WI38 (cell line): Measurements from ENCODE around the gene WDR55.

Experiments used
- H3K4me3 ChIP-seq: 2 replicates; pipeline ENCODE4 v1.5.1; 2011; ENCODE audit warnings: low read depth, mild to moderate bottlenecking, control low read depth, low read length
- CTCF ChIP-seq: IDR thresholded peaks from 2 replicates; pipeline ENCODE4 v1.5.1; 2012; ENCODE audit warnings: low read depth, mild to moderate bottlenecking, control low read depth, low read length

Gene WDR55

DNA sequence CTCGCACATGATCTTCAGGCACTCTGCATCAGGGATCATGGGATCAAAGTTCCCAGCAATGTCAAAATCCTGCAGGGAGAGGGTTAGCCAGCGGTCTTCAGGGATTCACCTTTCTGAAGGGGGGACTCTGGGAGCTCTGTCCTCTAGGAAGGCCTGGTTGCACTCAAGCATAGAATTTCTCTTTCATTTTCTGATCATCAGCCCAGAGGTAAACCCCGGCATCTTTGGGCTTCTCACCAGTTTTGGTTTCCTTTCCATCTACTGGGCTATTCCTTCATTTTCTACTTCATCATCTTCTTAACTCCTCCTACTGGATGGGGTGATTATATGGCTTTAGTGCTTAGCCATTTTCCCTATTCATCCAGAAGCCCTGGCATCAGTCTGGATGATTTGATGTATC, 13.2 kb downstream of the WDR55 start:
- H3K4me3 ChIP-seq: no peak overlapping the region
- no peak for TF ChIP-seq CTCF

- no peak overlapping the region for H3K4me3 ChIP-seq
- TF ChIP-seq CTCF: no peak
Observed at GRCh38 chr5:140678993-140679392, 14.3 kb downstream of the WDR55 start.

DNA sequence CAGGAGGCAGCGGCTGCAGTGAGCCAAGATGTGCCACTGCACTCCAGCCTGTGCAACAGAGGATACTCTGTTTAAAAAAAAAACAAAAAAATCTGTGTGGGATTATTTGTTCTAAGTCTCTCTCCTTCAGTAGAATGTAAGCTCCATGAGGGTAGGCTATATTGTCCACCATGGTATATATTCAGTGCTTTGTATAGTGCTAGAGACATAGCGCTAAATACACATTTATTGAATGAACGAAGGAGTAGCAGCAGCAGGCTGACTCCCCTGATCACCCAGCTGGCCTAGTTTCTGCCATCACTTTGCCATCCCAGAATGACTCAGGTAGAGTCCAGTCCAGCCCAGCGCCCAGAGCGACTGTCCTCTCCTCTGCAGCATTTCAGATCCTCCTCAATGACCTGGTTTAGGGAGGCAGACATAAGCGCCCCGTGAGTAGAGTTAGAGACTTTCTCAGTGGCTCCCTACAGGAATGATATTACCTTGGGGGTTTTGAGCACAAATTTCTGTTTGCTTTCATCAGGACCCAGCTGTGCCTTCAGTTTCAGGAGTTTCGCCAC, 25.8 kb downstream of the WDR55 start:
- H3K4me3 ChIP-seq: peak overlapping the region; percentile 95
- TF ChIP-seq CTCF: no peak

DNA sequence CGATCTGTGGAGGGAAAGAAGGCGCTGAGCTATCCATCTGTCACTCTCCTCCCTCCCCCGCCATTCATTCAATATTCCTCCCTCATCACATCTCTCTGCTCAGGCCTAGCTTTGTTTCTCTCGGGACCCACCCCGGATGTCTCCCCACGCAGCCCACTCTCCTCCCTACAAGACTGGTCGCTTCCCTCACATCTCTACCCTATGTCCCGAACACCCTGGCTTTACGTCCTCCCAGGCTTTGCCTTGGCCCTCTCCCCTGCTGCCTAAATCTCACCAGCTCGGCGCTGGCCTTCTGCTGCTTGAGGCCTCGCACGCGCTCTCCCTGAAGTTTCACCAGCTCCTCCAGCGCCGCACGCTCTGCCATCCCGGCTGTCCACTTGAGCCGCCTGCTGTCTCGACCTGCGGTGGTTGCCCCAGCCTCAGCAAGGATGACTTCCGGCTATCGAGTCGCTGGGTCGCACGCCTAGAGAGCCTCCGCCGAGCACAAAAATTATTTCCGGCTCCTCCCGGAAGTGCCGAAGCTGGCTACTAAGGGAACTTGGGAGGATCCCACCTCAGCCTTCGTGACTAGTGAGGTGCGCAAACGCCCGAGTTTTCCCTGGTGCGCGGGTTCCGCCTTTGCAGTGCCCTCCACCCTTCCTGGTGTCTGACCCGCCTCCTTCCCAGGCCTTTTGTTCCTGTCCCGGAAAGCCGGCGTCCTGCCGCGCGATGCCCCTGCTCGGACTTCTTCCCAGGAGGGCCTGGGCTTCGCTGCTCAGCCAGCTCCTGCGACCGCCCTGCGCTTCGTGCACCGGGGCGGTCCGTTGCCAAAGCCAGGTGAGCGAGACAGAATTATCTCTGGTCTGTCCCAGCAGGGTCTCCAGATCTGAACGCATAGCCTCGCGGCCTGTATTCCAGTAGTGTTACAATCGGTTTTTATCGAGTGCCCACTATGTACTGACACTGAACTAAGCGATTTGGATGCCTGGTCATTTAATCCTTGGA, 26.5 kb downstream of the WDR55 start, which contains the start of the genes HARS1 and HARS2:
TSS of gene HARS1 (minus strand) at position 430 of the 984 bp plus-strand sequence. CDS start at position 364, 66 bp downstream.
TSS of gene HARS2 (plus strand) at position 515 of the 984 bp plus-strand sequence. CDS start at position 709, 194 bp downstream.
- TF ChIP-seq CTCF: no peak
- peak within 1 kb of the TSS; percentile 95 for H3K4me3 ChIP-seq

DNA sequence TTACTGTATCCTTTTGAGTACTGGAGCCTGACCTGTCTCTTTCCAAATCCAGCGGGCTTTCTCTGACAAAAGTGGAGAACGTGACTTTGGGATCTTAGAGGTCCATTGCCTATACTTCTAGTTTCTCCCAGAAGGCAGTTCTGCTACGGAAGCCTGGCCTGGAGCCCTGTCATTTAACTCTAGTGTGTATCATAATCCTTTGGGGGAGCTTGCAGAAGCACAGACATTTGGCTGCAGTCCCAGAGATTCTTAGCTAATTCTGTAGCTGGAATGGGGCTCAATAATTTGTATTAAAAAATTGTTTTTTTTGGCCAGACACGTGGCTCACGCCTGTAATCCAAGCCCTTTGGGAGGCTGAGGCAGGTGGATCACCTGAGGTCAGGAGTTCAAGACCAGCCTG, 29.6 kb downstream of the WDR55 start:
- H3K4me3 ChIP-seq: no peak overlapping the region
- no peak for TF ChIP-seq CTCF

DNA sequence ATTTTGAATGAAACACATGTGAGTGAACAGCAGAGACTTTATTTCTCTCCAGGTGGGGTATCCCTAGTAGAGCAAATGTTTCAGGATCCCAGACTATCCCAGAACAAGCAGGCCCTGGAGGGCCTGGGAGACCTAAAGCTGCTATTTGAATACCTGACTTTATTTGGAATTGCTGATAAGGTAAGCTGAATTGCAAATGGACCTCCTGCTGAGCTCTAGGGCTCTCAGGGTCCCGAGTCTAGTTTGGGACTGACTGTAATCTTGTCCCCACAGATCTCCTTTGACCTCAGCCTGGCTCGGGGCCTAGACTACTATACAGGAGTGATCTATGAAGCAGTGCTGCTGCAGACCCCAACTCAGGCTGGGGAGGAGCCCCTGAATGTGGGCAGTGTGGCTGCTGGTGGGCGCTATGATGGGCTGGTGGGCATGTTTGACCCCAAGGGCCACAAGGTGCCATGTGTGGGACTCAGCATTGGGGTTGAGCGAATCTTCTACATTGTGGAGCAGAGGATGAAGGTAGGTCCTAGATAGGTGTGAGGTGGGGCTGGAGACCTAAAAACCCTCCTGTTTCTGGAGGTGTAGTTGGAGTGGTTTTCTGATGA, 32.3 kb downstream of the WDR55 start:
- H3K4me3 ChIP-seq: no peak overlapping the region
- TF ChIP-seq CTCF: no peak
